K562 (cell line): ENCODE measurements around the gene BICDL1. TPM values are rescaled to one million over a fixed set of nuclear protein-coding genes. Genes with fewer than 3 reads are reported as not detected.

Experiments used
- GTF2F1 ChIP-seq: IDR thresholded peaks from 2 replicates; pipeline ENCODE4 v1.6.1; 2011; ENCODE audit warnings: low read depth, low read length, improper control_type of control experiment
- HMGN3 ChIP-seq: IDR thresholded peaks from 2 replicates; pipeline ENCODE4 v1.6.1; 2011; ENCODE audit warnings: borderline replicate concordance, low read depth, mild to moderate bottlenecking, mixed read lengths, low read length; ENCODE audit not compliant: insufficient read length; ENCODE audit errors: extremely low read depth
- MAZ ChIP-seq, 2 experiments: fragments of 450-650 bp in 1 of 2; sonication (generic) in 1 of 2; formaldehyde crosslinking; IDR thresholded peaks in 1 of 2; conservative IDR thresholded peaks in 1 of 2; 2 replicates each; pipeline versions ENCODE4 v1.4.0 to v1.5.0; 2020; ENCODE audit warnings: mild to moderate bottlenecking in 1 of 2, missing genetic modification reagents in 1 of 2
- SMARCA5 ChIP-seq: fragments of 450-650 bp; IDR thresholded peaks from 2 replicates; pipeline ENCODE4 v1.6.1; 2016
- ZC3H11A ChIP-seq: IDR thresholded peaks from 2 replicates; pipeline ENCODE4 v1.6.1; 2012; ENCODE audit warnings: low read depth, low read length, improper control_type of control experiment
- ZFPM2 ChIP-seq: fragments of 250-450 bp; sonication (Bioruptor Pico); IDR thresholded peaks from 2 replicates; pipeline ENCODE4 v1.5.1; 2022; ENCODE audit warnings: mild to moderate bottlenecking
- ZNF232 ChIP-seq: sonication (generic); formaldehyde crosslinking; IDR thresholded peaks from 2 replicates; pipeline ENCODE4 v1.8.0; 2022; ENCODE audit warnings: mild to moderate bottlenecking, missing genetic modification reagents
- ZNF263 ChIP-seq: sonication (generic); formaldehyde crosslinking; IDR thresholded peaks from 2 replicates; pipeline ENCODE4 v1.8.0; 2022; ENCODE audit warnings: mild to moderate bottlenecking, missing genetic modification reagents, borderline replicate concordance
- polyA plus RNA-seq, 8 experiments: library from polyadenylated mRNA; depleted of rRNA in 4 of 8; stranded (reverse) in 5 of 8; unstranded in 3 of 8; fragments of >200 nt; fragmentation: Nextera tagmentation in 2 of 8; fragmentation: Illumina TruSeq in 1 of 8; extraction: Ambion mirVana in 2 of 8; extraction: Trizol in 1 of 8; gene quantifications; 2 replicates each; pipeline versions ENCODE4 v1.2.1 to v1.2.3, GENCODE V29; 2011 to 2014; ENCODE audit warnings: inconsistent platforms in 1 of 8, missing spikeins in 1 of 8
- total RNA-seq, 7 experiments: library from RNA; depleted of rRNA in 6 of 7; stranded (reverse); fragments of >200 nt in 6 of 7; fragmentation: Illumina TruSeq in 2 of 7; extraction: Trizol in 2 of 7; gene quantifications; 2 replicates each; pipeline versions ENCODE4 v1.2.1 to v1.2.3, GENCODE V29; 2011 to 2021; ENCODE audit warnings: low replicate concordance in 1 of 7
- TF ChIP-seq, protein P1 (sequence below): sonication (generic); formaldehyde crosslinking; IDR thresholded peaks from 2 replicates; pipeline ENCODE4 v1.8.1; 2023; ENCODE audit warnings: mild to moderate bottlenecking, missing genetic modification reagents
- TF ChIP-seq, protein P2 (sequence below): fragments of 250-450 bp; sonication (Bioruptor Pico); IDR thresholded peaks from 2 replicates; pipeline ENCODE4 v1.5.0; 2022; ENCODE audit warnings: mild to moderate bottlenecking
- TF ChIP-seq, protein P3 (sequence below): fragments of 200-600 bp; sonication (generic); IDR thresholded peaks from one replicate; pipeline ENCODE4 v1.6.1; 2012; ENCODE audit warnings: mild to moderate bottlenecking, low read depth, low read length, inconsistent platforms

The BICDL1 gene
- total and polyA plus RNA-seq, 9 of the 15 experiments (the other 6 are each of a cell fraction or from before 2014, with no cell fraction given): 0.06 to 2.0 (median 0.58) TPM

DNA sequence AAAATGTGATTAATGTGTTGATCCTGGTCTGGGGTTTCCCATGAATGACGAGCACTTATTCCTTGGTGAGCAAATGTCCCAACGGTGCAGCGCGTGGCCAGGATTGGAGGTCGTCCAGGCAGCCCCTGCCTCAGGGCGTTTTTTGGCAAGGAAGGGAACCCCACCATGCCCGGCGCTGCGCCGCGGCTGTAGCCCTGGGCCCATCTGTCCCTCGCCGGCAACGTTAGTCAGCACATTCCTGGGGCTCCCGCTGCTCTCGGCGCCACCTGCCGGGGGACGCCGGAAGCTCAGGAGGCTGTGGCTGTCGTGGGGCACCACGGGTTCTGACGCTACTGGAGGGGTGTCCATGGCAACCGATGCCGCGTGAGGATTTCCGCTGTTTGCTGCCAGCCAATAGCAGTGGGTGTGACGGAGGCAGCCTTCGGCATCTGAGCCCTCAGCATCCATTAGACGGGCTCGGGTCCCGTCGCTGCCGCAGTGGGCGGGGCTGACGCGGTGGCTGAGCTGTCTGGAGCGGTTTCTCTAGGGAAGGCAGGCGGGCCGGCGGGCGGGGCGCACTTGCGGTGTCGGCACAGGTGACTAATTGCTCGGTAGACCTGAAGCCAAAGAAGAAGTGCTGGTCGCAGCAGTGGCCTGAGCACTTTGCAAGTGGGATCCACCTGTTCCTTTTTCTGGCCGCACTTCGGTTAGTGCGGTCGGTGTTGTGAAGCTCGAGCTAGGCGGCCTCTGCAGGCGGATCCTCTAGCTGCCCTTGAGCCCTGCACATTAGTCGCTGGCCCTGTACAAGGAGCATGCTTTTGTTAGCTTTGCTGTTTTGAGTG, 98.0 kb downstream of the BICDL1 start (continued):
- TF ChIP-seq MAZ (CRISPR knock-in tag; conservative IDR thresholded peaks at IDR 0.05 in 1 of 2, IDR thresholded peaks at IDR 0.05 in 1 of 2): peak; percentile 38 to 87; a peak in 3 of 4 replicates
- TF ChIP-seq, protein P1, sequence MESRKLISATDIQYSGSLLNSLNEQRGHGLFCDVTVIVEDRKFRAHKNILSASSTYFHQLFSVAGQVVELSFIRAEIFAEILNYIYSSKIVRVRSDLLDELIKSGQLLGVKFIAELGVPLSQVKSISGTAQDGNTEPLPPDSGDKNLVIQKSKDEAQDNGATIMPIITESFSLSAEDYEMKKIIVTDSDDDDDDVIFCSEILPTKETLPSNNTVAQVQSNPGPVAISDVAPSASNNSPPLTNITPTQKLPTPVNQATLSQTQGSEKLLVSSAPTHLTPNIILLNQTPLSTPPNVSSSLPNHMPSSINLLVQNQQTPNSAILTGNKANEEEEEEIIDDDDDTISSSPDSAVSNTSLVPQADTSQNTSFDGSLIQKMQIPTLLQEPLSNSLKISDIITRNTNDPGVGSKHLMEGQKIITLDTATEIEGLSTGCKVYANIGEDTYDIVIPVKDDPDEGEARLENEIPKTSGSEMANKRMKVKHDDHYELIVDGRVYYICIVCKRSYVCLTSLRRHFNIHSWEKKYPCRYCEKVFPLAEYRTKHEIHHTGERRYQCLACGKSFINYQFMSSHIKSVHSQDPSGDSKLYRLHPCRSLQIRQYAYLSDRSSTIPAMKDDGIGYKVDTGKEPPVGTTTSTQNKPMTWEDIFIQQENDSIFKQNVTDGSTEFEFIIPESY: peak; percentile 81
- no peak for TF ChIP-seq GTF2F1
- TF ChIP-seq, protein P2, sequence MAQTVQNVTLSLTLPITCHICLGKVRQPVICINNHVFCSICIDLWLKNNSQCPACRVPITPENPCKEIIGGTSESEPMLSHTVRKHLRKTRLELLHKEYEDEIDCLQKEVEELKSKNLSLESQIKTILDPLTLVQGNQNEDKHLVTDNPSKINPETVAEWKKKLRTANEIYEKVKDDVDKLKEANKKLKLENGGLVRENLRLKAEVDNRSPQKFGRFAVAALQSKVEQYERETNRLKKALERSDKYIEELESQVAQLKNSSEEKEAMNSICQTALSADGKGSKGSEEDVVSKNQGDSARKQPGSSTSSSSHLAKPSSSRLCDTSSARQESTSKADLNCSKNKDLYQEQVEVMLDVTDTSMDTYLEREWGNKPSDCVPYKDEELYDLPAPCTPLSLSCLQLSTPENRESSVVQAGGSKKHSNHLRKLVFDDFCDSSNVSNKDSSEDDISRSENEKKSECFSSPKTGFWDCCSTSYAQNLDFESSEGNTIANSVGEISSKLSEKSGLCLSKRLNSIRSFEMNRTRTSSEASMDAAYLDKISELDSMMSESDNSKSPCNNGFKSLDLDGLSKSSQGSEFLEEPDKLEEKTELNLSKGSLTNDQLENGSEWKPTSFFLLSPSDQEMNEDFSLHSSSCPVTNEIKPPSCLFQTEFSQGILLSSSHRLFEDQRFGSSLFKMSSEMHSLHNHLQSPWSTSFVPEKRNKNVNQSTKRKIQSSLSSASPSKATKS (CRISPR knock-in tag): no peak
- TF ChIP-seq ZC3H11A: no peak
- TF ChIP-seq HMGN3: peak; percentile 79
- TF ChIP-seq ZNF263 (CRISPR knock-in tag): no peak; the same call in 1 of the 2 replicates
- no peak for TF ChIP-seq SMARCA5
- TF ChIP-seq ZFPM2: no peak
- TF ChIP-seq, protein P3, sequence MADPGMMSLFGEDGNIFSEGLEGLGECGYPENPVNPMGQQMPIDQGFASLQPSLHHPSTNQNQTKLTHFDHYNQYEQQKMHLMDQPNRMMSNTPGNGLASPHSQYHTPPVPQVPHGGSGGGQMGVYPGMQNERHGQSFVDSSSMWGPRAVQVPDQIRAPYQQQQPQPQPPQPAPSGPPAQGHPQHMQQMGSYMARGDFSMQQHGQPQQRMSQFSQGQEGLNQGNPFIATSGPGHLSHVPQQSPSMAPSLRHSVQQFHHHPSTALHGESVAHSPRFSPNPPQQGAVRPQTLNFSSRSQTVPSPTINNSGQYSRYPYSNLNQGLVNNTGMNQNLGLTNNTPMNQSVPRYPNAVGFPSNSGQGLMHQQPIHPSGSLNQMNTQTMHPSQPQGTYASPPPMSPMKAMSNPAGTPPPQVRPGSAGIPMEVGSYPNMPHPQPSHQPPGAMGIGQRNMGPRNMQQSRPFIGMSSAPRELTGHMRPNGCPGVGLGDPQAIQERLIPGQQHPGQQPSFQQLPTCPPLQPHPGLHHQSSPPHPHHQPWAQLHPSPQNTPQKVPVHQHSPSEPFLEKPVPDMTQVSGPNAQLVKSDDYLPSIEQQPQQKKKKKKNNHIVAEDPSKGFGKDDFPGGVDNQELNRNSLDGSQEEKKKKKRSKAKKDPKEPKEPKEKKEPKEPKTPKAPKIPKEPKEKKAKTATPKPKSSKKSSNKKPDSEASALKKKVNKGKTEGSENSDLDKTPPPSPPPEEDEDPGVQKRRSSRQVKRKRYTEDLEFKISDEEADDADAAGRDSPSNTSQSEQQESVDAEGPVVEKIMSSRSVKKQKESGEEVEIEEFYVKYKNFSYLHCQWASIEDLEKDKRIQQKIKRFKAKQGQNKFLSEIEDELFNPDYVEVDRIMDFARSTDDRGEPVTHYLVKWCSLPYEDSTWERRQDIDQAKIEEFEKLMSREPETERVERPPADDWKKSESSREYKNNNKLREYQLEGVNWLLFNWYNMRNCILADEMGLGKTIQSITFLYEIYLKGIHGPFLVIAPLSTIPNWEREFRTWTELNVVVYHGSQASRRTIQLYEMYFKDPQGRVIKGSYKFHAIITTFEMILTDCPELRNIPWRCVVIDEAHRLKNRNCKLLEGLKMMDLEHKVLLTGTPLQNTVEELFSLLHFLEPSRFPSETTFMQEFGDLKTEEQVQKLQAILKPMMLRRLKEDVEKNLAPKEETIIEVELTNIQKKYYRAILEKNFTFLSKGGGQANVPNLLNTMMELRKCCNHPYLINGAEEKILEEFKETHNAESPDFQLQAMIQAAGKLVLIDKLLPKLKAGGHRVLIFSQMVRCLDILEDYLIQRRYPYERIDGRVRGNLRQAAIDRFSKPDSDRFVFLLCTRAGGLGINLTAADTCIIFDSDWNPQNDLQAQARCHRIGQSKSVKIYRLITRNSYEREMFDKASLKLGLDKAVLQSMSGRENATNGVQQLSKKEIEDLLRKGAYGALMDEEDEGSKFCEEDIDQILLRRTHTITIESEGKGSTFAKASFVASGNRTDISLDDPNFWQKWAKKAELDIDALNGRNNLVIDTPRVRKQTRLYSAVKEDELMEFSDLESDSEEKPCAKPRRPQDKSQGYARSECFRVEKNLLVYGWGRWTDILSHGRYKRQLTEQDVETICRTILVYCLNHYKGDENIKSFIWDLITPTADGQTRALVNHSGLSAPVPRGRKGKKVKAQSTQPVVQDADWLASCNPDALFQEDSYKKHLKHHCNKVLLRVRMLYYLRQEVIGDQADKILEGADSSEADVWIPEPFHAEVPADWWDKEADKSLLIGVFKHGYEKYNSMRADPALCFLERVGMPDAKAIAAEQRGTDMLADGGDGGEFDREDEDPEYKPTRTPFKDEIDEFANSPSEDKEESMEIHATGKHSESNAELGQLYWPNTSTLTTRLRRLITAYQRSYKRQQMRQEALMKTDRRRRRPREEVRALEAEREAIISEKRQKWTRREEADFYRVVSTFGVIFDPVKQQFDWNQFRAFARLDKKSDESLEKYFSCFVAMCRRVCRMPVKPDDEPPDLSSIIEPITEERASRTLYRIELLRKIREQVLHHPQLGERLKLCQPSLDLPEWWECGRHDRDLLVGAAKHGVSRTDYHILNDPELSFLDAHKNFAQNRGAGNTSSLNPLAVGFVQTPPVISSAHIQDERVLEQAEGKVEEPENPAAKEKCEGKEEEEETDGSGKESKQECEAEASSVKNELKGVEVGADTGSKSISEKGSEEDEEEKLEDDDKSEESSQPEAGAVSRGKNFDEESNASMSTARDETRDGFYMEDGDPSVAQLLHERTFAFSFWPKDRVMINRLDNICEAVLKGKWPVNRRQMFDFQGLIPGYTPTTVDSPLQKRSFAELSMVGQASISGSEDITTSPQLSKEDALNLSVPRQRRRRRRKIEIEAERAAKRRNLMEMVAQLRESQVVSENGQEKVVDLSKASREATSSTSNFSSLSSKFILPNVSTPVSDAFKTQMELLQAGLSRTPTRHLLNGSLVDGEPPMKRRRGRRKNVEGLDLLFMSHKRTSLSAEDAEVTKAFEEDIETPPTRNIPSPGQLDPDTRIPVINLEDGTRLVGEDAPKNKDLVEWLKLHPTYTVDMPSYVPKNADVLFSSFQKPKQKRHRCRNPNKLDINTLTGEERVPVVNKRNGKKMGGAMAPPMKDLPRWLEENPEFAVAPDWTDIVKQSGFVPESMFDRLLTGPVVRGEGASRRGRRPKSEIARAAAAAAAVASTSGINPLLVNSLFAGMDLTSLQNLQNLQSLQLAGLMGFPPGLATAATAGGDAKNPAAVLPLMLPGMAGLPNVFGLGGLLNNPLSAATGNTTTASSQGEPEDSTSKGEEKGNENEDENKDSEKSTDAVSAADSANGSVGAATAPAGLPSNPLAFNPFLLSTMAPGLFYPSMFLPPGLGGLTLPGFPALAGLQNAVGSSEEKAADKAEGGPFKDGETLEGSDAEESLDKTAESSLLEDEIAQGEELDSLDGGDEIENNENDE: no peak
- no peak for TF ChIP-seq ZNF232 (CRISPR knock-in tag)
